Muscle of back (tissue), 11 donors: Measurements from ENCODE around the gene L3MBTL2. TPM values are rescaled to one million over a fixed set of nuclear protein-coding genes. Genes with fewer than 3 reads are reported as not detected.

ENCODE experiments used
- DNase-seq, 3 donors: peaks; one replicate each; pipeline versions ENCODE4 v3.0.0 to v3.0.0-alpha.2; 2013
- polyA plus RNA-seq, 10 donors: library from polyadenylated mRNA; unstranded; fragments of 120-200 nt; gene quantifications; one replicate each; pipeline ENCODE4 v1.2.1, GENCODE V29; 2013; ENCODE audit not compliant: insufficient read length in 10 of 10

The L3MBTL2 gene
- polyA plus RNA-seq, 10 donors: 12.2 to 16.9 (median 14.0) TPM

- no peak for DNase-seq
These were observed 1.6 kb downstream of the L3MBTL2 start for GRCh38 chr22:41206719-41207118.

GRCh38 chr22:41215409-41215808 is 10.3 kb downstream of the L3MBTL2 start:
- no peak for DNase-seq

GRCh38 chr22:41215926-41216325 is 10.8 kb downstream of the L3MBTL2 start:
- DNase-seq: no peak

GRCh38 chr22:41216984-41217383 is 11.9 kb downstream of the L3MBTL2 start:
- peak in 1 of 3 donors; percentile 22 for DNase-seq

- peak; percentile 45 to 69 (median 55) for DNase-seq
These were observed 12.5 kb downstream of the L3MBTL2 start for GRCh38 chr22:41217553-41218157.

GRCh38 chr22:41222846-41223507 is 17.9 kb downstream of the L3MBTL2 start:
- no peak for DNase-seq

- DNase-seq: no peak
These were observed 18.4 kb downstream of the L3MBTL2 start for GRCh38 chr22:41223535-41223934.

- no peak for DNase-seq
These were observed 21.9 kb downstream of the L3MBTL2 start for GRCh38 chr22:41226723-41227655.

- no peak for DNase-seq
These were observed 24.1 kb downstream of the L3MBTL2 start for GRCh38 chr22:41229215-41229614.

GRCh38 chr22:41229730-41230400 is 24.8 kb downstream of the L3MBTL2 start:
- no peak for DNase-seq

GRCh38 chr22:41230401-41230785 is 25.3 kb downstream of the L3MBTL2 start:
- DNase-seq: no peak

GRCh38 chr22:41231369-41231768 is 26.3 kb downstream of the L3MBTL2 start:
- no peak for DNase-seq

GRCh38 chr22:41234815-41235695 is 29.9 kb downstream of the L3MBTL2 start:
- no peak for DNase-seq

- DNase-seq: no peak
These were observed 32.1 kb downstream of the L3MBTL2 start for GRCh38 chr22:41237036-41237706.

- peak; percentile 27 to 77 (median 60) for DNase-seq
These were observed 32.8 kb downstream of the L3MBTL2 start for GRCh38 chr22:41237707-41238569.

- no peak for DNase-seq
These were observed 33.7 kb downstream of the L3MBTL2 start for GRCh38 chr22:41238570-41239442.

- no peak for DNase-seq
These were observed 34.5 kb downstream of the L3MBTL2 start for GRCh38 chr22:41239443-41240128.
